ENCODE measurements around the gene PDE4D.
"Not testable (repeated sequence)": the region's sequence is repeated elsewhere in the genome, so short reads cannot be mapped to it uniquely, and the experiment has no call there.

The PDE4D gene

DNA sequence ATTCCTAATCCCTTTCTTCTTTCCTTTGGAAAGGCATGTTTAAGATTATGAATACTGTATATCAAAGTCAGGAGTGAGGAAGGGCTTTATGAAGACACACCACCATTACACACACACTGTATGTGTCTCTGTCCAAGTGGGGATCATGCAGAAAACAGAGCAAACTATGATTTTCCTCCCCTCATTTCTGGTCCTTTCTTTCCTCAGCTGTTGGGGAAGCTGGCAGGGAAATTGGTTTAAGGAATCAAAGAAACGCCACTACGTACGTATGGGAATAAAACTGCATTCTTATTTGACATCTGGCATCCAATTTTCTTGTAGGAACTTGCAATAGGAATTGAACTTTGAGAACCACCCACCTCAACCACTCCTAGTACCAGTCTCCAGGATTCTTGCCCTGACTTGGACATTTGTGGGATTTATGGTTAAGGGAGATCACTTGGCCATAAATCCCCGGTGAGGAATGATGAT, 125.8 kb downstream of the PDE4D start:
- DNase-seq, result no peak

DNA sequence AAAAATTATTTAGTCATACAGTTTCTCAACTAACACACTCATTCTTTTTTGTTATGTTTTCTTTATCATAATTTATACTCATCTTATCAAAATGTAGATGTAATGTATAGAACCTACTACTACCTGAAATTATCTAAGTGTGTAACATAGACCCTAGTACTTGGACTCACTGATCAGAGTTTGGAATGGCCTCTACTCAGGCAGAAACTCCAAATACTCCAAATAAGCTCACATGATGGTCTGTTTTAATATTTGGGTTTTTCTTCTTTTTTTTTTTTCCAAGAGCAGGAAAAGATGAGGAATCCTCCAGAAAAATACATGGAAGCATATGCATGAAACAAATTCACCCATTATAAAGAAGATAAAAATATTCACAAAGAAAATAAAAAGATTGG, 126.3 kb downstream of the PDE4D start:
- no peak for DNase-seq

DNA sequence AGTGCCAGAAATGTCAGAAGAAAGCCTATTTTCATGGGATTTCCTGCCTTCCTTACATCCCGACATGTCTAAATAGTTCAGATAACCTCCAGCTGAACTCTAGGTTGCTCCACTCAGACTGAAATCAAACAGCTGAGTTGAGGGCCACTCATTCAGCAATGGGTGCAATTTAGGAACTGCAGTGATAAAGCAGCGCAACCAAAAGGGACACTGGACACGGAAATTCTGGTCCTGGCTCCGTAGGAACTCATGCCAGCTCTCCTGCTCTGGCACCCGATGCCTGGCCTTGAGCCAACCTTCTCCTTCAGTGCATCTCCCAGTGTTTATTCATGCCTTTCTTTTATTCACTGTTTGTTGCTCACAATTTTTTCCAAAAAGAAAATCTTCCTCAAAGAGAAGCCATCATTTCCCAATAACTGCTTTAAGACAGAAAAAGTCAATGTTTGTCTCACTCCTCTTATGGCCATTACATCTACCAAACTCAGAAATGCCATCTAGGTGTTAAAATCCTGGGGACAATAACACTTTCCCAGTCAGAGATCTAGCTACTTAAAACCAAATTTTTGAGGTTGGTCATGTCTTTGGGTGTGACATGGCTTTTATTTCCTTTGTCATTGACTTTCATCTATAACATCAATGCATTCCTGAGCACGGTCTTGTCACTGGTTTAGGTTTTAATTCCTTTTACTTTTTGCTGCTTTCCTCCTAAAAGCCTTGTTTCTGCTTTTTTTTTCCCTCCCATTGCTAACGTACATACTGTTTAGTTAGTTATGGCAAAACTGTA, 126.9 kb downstream of the PDE4D start:
- DNase-seq, result peak; percentile 43

DNA sequence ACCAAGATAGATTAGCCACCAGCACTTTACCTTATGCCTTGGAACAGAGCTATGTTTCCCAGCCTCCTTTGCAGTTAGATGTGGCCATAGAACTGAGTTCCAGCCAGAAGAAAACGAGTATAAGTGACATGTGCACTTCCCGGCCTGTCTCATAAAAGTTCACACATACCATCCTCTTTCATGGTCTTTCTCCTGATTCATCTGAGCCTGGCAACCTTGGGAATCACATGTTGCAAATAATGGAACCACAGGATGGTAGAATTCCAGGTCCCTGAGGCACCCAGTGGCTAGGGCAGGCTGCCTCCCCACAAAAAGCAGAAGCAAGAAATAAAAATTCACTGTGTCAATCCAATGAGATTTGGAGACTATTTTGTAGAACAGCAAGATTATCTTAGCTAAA, 128.1 kb downstream of the PDE4D start:
- no peak for DNase-seq

DNA sequence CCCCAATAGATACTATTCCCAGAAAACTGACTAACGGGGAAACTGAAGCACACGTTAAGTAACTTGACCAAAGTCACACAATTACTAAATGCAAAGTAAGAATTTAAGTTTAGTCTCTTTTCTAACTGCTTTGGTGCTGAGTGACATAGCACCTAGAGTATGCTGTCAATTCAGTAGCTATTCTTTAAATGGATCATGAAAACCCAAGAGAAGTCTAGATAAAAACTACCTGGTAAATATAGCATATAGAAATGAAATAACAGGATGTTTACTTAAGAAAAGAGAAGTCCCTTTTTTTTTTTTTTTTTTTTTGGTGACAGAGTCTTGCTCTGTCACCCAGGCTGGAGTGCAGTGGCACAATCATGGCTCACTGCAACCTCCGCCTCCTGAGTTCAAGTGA, 129.2 kb downstream of the PDE4D start:
- DNase-seq, result no peak

DNA sequence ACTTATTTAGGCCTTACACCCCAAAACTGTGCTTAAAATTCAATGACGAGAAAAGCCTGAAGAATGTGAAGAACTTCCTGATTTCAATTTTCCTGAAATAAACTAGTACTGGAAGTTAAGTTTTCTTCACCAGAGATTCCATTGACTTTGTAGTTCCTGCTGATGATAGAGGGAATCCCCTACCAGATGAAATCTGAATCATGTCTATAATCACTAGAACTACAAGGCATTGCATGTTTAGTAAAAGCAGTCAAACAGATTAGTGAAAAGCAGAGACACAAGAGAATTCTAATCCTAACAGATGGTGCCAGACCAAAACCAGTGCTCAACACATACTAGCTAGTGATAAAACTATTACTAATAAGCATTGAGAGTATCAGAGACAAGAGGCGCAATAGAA, 130.0 kb downstream of the PDE4D start:
- DNase-seq, result no peak

DNA sequence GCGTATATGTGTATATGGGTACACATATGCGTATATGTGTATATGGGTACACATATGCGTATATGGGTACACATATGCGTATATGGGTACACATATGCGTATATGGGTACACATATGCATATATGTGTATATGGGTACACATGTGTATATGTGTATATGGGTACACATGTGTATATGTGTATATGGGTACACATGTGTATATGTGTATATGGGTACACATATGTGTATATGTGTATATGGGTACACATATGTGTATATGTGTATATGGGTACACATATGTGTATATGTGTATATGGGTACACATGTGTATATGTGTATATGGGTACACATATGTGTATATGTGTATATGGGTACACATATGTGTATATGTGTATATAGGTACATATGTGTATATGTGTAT, 131.3 kb downstream of the PDE4D start:
- not testable (repeated sequence) for DNase-seq

DNA sequence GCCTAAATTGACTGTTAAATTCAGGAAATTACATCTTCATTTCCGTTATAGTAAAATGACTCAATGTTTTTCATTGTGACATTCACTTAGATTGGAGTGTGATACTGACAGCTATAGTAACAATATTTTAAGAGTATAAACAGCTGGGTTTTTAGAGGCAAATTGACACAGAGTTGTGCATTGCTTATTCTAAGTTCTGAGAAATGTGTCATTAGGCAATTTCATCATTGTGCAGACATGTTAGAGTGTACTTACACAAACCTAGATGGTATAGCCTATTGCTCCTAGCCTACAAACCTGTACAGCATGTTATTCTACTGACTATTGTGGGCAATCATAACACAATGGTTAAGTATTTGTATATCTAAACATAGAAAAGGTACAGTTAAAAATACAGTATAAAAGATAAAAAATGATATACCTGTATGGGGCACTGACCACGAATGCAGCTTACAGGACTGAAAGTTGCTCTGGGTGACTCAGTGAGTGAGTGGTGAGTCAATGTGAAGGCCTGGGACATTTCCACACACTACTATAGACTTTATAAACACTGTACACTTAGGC, 132.7 kb downstream of the PDE4D start:
- no peak for DNase-seq

DNA sequence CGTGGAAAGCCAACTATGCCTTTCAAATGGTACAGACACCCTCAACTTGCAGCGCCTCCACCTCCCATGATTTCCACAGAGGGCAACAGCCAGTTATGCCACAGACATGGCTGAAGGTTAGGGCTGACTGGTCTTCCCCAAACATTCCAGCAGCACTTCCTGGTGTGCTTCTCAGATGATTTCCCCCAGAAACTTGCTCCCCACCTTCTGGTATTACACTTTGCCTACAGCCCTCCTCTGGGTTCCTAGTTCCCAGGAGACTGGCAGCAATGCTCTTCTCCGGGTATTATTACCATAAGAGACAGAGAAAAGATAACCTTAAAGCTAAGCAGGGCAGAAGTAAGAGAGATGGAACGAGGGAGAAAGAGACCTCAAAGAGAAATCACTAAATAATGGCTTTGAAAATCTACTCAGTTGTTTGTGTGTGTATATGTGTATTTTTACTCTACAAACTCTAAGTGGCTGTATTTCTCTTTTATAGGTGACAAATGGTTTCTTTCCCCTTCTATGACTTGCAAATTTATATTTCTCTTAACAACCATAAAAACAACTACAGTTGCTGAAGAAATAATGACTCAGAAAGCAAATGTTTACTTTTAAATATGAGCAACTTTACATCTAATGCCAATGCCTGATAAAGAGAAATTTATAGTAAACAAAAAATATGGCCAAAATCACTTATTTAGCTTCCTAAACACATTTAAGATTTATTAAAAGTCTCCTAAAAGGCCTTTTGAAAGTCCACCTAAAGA, 133.8 kb downstream of the PDE4D start:
- no peak for DNase-seq

DNA sequence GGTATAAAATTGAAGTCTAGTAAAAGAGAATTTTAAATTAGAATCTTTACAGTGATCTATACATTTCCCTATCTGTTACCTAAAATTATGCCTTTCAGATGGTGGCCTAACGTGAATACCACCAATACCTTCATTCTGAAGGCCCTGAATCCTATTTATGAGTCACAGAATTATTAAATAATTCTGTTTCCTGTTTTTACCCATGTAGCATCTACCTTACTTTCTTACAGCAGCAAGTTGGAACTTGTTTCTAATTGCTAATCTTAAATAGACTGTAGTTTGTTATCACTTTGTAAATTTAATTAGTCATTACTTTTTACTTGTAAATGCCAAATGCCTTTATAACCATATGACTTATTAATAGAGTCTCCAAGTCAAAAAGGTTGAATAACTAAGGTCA, 135.0 kb downstream of the PDE4D start:
- no peak for DNase-seq

DNA sequence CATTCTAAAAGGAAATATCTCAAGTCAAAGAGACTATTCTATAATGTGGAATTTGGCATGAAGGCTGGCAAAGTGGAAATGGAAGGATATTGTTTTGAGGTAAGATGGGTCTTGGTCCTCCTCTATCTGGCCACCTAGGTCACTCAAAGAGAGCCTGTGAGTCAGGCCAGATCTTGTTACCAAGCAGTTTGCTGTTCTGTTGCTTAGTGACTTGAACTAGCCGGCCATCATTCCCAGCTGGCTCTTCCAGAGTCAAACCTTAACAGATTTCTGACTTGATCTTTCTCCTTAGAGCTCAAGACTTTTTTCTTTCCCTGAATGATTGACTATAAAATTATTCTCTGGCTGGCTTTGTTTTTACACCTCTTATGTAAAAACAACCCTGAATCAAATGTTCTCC, 136.1 kb downstream of the PDE4D start:
- no peak for DNase-seq

DNA sequence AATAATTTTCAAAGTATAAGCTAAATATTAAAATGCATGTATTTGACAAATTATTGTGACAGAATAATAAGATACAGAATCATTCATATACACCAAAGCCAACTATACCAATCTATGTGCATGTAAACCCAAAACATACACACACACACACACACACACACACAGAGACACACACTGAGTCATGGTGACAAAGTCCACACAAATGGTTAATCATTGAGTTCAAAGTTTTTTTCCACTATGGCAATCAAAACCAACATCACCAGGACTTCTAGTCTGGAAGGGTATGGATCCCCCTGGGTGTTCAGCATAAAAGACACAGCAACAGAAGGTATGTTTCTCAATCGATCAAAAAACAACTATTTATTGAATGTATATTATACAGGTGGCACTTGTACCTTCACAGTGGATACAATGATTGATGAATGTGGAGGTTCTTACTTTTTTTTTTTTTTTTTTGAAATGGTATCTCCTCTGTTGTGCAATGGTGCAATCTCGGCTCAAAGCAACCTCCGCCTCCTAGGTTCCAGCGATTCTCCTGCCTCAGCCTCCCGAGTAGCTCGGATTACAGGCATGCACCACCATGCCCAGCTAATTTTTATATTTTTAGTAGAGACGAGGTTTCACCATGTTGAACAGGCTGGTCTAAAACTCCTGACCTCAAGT, 137.0 kb downstream of the PDE4D start:
- no peak for DNase-seq

DNA sequence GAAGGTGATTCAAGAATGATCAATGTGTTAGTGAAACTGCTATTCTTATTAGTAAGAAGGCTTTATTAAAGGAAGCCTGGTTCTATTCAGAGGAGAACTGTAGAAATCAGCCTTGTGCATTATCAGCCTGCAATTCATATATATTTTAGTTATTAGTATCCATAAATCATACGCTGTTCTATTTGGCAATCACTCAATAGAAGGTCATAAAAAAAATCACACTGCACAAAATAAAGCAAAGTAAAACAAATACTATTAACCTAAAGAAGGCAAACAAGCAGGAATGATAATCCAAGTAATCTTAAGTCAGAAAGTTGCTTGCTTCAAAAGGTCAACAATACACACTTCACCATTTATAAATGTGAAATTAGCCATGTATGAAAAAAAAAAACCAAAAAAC, 138.1 kb downstream of the PDE4D start:
- DNase-seq, result no peak

DNA sequence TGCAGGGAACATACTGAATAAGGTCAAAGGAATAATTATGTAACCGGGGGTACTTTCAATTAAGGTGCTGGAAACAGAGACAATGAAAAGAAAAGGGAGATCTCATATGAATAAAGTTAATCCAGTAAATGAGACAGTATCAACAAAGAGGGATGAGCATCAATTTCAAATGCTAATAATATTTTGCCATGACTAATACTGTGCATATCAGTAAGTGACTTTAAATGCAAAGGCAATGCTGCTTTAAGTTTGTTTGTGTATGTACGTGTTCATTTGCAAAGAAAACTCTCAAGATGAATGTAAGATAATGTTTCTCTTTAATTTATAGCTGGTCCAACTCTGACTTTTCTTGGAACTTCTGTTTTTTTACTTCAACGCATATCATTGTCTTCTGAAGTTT, 139.9 kb downstream of the PDE4D start:
- DNase-seq, result no peak

DNA sequence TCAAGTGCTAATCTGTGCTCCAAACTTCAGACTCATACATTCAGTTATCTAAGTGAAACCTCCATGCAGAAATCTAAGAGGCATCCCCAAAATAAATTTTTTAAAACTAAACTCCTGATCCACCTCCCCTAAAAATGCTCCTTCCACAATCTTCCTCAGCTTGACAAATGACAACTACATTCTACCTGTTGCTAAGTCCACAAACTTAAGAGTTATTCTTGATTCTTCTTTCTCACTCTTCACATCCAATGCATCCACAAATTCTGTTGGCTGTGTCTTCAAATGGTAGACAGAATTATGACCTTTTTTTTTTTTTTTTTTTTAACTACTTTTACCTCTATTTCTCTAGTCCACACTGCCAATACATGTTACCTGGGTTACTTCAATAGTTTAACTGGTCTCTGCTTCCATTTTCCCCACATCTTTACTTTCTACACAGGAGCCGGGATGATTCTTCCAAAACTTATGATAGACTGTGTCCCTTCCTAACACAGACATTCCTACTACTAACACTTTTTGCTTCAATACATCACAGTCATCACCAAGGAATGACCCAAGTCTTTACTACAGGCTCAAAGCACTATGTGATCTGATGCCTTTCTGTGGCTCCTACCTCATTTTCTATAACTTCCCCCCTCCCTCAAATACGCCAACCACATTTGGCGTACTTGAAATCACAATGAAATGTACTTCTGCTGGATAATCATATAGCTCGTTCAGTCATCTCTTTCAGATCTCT, 143.6 kb downstream of the PDE4D start:
- no peak for DNase-seq

DNA sequence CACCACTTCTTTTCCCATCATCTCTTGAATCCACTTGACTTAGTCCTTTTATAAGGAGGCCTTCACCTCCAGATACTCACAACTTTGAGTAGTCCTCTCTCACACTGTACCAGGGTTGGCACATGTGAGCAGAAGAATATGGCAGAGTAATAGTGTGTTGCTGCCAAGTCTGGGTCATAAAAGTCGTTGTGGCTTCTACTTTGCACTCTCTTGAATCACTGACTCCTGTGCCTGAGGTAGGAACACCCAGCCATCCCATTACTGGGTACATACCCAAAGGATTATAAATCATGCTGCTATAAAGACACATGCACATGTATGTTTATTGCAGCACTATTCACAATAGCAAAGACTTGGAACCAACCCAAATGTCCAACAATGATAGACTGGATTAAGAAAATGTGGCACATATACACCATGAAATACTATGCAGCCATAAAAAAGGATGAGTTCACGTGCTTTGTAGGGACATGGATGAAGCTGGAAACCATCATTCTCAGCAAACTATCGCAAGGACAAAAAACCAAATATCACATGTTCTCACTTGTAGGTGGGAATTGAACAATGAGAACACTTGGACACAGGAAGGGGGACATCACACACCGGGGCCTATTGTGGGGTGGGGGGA, 145.4 kb downstream of the PDE4D start:
- not testable (repeated sequence) for DNase-seq

DNA sequence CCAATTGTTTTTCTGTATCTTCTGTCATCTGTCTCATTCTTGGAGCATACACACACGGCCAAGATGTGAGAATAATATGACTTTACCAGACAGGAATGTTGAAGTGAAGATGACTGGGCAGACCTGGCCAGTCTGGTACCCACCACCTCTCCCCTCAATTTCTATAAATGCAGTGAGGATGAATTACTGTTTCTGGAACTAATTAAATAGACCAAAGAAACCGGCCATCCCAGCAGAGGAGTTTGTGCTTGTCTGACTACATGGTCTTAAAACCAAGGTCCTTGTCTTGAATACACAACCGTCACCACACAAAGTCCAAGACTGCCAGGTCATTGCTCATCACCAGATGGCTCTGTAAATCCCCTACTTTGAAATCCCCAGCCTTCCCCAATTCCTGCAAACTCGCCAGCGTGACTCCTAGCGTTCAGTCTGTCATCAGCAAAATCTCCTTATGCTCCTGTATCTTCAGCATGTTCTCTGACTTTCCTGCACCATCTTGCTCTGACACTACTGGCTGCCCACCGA, 147.2 kb downstream of the PDE4D start:
- no peak for DNase-seq

DNA sequence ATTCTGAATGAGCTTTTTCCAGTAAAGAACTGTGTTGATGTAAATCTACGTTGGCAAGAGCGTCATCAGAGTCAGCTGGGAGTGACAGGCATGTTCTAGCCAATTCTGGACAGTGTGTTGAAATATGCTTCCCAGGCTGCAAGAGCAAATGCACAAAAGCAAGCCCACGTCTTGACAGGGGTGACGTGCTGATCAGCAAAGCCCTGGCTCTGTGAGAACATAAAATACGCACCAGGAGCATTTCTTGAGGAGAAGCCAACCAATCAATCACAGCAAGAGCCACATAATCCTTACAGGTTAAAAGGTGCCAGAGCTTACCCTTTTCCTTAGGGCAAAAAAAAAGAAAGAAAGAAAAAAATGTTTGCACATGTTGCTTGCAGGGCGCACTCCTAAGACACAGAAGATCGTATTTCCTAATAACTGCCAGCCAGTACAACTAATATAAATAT, 148.1 kb downstream of the PDE4D start:
- no peak for DNase-seq

DNA sequence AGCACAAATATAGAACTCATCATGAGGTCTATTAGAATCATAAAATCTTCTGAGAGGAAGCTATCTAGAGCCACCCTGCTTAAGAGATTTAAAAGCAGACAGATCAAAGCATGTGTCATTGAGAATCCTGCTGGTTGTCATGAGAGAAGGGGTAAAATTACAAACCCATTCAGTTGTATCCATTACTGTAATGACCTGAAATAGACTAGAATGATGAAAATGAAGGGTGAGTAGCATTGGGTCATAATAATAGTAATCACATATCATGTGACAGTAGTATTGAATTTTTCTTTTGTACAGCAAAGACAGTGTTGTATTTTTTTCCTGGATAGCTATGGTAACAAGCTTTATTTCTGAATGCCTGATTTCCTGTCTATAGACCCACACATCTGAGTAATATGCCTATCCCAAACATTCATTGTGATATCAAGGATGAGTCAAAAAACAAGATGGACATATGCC, 149.0 kb downstream of the PDE4D start:
- DNase-seq, result no peak

DNA sequence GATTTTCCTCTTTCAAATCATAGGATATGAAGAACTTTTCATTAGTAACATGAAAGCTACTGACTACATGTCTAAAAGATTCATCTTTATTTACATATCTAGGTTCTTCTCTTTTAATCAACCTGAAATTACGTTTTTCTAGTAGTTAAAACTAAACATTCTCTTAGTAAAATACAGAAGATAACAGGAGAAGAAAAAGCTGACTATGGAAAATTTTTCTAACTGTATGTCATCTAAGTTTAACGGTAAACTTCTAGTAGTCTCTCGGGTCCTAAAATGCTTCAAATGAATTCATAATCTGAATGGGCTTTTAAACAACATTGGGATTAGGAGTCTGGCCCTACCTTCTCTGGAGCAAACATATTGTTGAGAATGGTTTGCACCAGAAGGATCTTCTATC, 151.9 kb downstream of the PDE4D start:
- DNase-seq, result no peak

DNA sequence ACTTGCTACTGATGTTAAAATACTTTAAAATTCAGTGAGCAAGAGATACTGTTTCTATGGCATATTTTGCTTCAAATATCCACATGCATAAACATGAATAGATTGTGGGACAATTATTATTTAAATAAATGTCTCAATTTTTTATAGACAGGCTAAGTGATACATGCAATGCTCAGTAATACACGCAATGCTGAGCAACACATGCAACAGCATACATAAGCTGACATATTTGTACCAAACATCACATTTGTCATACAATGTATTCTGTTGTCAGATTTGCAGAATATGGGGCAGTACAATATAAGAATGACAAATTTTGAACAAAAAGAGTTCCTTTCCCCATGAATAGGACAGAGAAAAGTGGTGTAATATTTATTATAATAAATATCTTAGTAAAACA, 155.5 kb downstream of the PDE4D start:
- DNase-seq, result no peak

DNA sequence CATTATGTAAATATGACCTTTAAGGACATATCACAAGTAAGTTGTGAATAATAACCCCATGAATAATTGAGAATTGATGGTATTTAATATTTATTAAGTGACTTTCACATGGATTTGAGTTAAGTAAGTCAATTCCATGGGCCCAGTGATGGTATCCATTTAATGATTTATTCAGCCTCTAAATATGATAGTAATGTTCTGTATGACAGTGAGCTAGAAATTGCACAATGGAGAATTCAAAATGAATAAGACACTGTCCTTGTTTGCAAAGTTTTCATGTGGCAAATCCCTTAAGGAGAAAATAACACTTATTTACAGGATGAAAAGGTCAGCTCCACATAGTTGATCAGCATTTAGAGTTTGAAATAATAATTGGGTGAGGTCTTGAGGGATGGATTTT, 160.7 kb downstream of the PDE4D start:
- no peak for DNase-seq
